KMS-11 (cell line): ENCODE data around the gene CNST.

Experiments
- H2AFZ ChIP-seq: fragments of 200-600 bp; sonication (generic); 2 replicates; pipeline ENCODE4 v1.6.1; 2016; ENCODE audit warnings: antibody characterized with exemption, mixed run types, low read depth
- H3K27ac ChIP-seq: fragments of 200-600 bp; sonication (generic); 2 replicates; pipeline ENCODE4 v1.6.1; 2016; ENCODE audit warnings: mild to moderate bottlenecking, mixed run types
- H3K27me3 ChIP-seq: fragments of 200-600 bp; sonication (generic); 2 replicates; pipeline ENCODE4 v1.6.1; 2017; ENCODE audit warnings: mild to moderate bottlenecking, low read depth, mixed run types, moderate library complexity; ENCODE audit not compliant: insufficient read depth
- H3K36me3 ChIP-seq: fragments of 200-600 bp; sonication (generic); 2 replicates; pipeline ENCODE4 v1.6.1; 2017; ENCODE audit warnings: mild to moderate bottlenecking, mixed run types; ENCODE audit not compliant: insufficient read depth
- H3K4me1 ChIP-seq: fragments of 200-600 bp; sonication (generic); 2 replicates; pipeline ENCODE4 v1.6.1; 2016; ENCODE audit warnings: mild to moderate bottlenecking, low read depth, mixed run types; ENCODE audit not compliant: poor library complexity, severe bottlenecking
- H3K4me2 ChIP-seq: fragments of 200-600 bp; sonication (generic); 2 replicates; pipeline ENCODE4 v1.7.0; 2016; ENCODE audit warnings: mild to moderate bottlenecking, mixed run types
- H3K4me3 ChIP-seq: fragments of 200-600 bp; sonication (generic); IDR thresholded peaks from 2 replicates; pipeline ENCODE4 v1.6.1; 2017; ENCODE audit warnings: low read depth, low read length, mixed read lengths; ENCODE audit not compliant: insufficient read depth
- H3K79me2 ChIP-seq: fragments of 200-600 bp; sonication (generic); 2 replicates; pipeline ENCODE4 v1.6.1; 2016; ENCODE audit warnings: low read depth, mixed run types; ENCODE audit not compliant: insufficient read depth
- H3K9ac ChIP-seq: fragments of 200-600 bp; sonication (generic); 2 replicates; pipeline ENCODE4 v1.6.1; 2016; ENCODE audit warnings: mild to moderate bottlenecking, mixed run types
- H4K20me1 ChIP-seq: fragments of 200-600 bp; sonication (generic); 2 replicates; pipeline ENCODE4 v1.6.1; 2016; ENCODE audit warnings: mild to moderate bottlenecking, mixed run types; ENCODE audit not compliant: insufficient read depth
- CTCF ChIP-seq: fragments of 200-600 bp; sonication (generic); conservative IDR thresholded peaks from 2 replicates; pipeline ENCODE4 v1.6.1; 2017; ENCODE audit warnings: low read depth, mild to moderate bottlenecking, antibody characterized with exemption, low read length, moderate library complexity, mixed read lengths

Gene CNST

DNA sequence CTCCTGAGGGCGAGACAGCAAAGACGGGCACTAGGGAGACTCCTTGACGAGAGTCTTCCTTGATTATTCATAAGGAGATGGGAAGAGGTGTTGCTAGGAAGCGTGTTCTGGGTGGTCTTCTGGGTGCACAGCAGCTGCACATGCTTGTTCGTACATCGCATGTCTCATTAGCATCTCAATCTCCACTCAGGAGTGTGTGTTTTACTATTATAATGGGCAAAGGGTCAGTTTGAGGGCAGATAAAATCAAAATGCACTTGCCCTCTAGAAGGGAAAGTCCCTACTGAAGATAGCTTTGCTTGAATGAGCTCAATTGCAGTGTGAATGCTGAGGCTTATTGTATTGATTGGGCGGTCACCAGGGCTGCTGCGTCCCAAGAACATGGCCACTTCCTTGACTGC, 107.8 kb downstream of the CNST start:
- Histone ChIP-seq H3K4me1 (no peaks in the 10 kb centered on the region), H3K27me3 (no peaks in the 10 kb centered on the region), H3K4me3 (no peak overlapping the region), H3K9ac (no peak overlapping the region), H4K20me1 (no peaks in the 10 kb centered on the region), H3K79me2 (no peaks in the 10 kb centered on the region), H3K36me3 (no peaks in the 10 kb centered on the region), H3K27ac (no peak overlapping the region), H2AFZ (no peak overlapping the region), H3K4me2 (no peak overlapping the region)
- no peak for TF ChIP-seq CTCF

- Histone ChIP-seq H3K79me2 (no peaks in the 10 kb centered on the region), H3K4me3 (no peak overlapping the region), H3K36me3 (no peaks in the 10 kb centered on the region), H2AFZ (no peak overlapping the region), H3K4me2 (no peak overlapping the region), H3K4me1 (no peaks in the 10 kb centered on the region), H3K27ac (no peak overlapping the region), H4K20me1 (no peaks in the 10 kb centered on the region), H3K27me3 (no peaks in the 10 kb centered on the region), H3K9ac (no peak overlapping the region)
- TF ChIP-seq CTCF = no peak
Observed at GRCh38 chr1:246677842-246678241, 111.6 kb downstream of the CNST start.

- no peak for TF ChIP-seq CTCF
- Histone ChIP-seq H3K4me2 (no peak overlapping the region), H3K27ac (no peak overlapping the region), H3K4me1 (no peaks in the 10 kb centered on the region), H3K4me3 (no peak overlapping the region), H3K9ac (no peak overlapping the region), H3K36me3 (no peaks in the 10 kb centered on the region), H3K79me2 (no peaks in the 10 kb centered on the region), H3K27me3 (no peaks in the 10 kb centered on the region), H4K20me1 (no peaks in the 10 kb centered on the region), H2AFZ (no peak overlapping the region)
Observed at GRCh38 chr1:246678816-246679793, 112.8 kb downstream of the CNST start.

DNA sequence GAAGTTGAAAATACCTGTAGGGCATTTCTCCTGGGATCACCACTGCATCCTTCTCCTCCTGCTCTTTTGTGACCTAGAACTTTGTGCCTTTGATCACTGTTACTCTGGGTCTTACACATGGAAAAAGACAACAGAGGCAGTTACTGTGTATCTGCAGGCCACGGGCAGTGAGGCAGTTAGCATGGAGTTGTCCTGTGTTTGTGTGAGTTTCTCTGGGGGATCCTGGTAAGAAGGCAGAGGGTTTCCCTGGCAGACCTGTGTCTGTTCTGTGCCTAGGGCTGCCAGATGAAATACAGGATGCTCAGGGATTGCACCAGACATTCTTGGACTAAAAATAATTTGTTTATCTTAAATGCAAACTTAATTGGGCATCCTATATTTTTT, 113.5 kb downstream of the CNST start:
- H3K4me1 ChIP-seq = no peaks in the 10 kb centered on the region
- no peak overlapping the region for H3K4me3 ChIP-seq
- H3K36me3 ChIP-seq = no peaks in the 10 kb centered on the region
- no peaks in the 10 kb centered on the region for H3K79me2 ChIP-seq
- H3K4me2 ChIP-seq = no peak overlapping the region
- TF ChIP-seq CTCF = no peak
- H3K27ac ChIP-seq = no peak overlapping the region
- no peaks in the 10 kb centered on the region for H4K20me1 ChIP-seq
- H3K27me3 ChIP-seq = no peaks in the 10 kb centered on the region
- no peak overlapping the region for H3K9ac ChIP-seq
- H2AFZ ChIP-seq = no peak overlapping the region
